Thoracic aorta (tissue), 2 donors: ENCODE measurements around the gene OOSP3. TPM values are rescaled to one million over a fixed set of nuclear protein-coding genes. Genes with fewer than 3 reads are reported as not detected.
"Not testable (repeated sequence)": the region's sequence is repeated elsewhere in the genome, so short reads cannot be mapped to it uniquely, and the experiment has no call there.

Experiments
- ATAC-seq: fragments of 150-250 bp; one replicate; pipeline ENCODE4 v1.8.0; 2017; ENCODE audit warnings: low read depth; ENCODE audit not compliant: insufficient number of reproducible peaks, low FRiP score
- DNase-seq: peaks from one replicate; pipeline ENCODE4 v3.0.0-alpha.2; 2020; ENCODE audit warnings: low spot score
- H3K27ac ChIP-seq, 2 donors: fragments of 200-600 bp; sonication (generic); 1 replicate in 1 of 2; 2 replicates in 1 of 2; pipeline ENCODE4 v1.5.1; 2016; ENCODE audit warnings: mild to moderate bottlenecking in 2 of 2, moderate library complexity in 2 of 2
- H3K27me3 ChIP-seq: fragments of 200-600 bp; sonication (generic); replicated peaks from 2 replicates; pipeline ENCODE4 v1.6.0; 2016; ENCODE audit warnings: mild to moderate bottlenecking; ENCODE audit not compliant: insufficient read depth
- H3K36me3 ChIP-seq: fragments of 200-600 bp; sonication (generic); one replicate; pipeline ENCODE4 v1.5.1; 2016
- H3K4me1 ChIP-seq, 2 donors: fragments of 200-600 bp; sonication (generic); 1 replicate in 1 of 2; 2 replicates in 1 of 2; pipeline versions ENCODE4 v1.5.1 to v1.6.0; 2016; ENCODE audit warnings: low read depth in 2 of 2, mild to moderate bottlenecking in 1 of 2; ENCODE audit not compliant: control insufficient read depth in 1 of 2
- H3K4me3 ChIP-seq: fragments of 200-600 bp; sonication (generic); 2 replicates; pipeline ENCODE4 v1.5.1; 2016; ENCODE audit warnings: mild to moderate bottlenecking
- H3K9me3 ChIP-seq: fragments of 200-600 bp; sonication (generic); 2 replicates; pipeline ENCODE4 v1.5.1; 2016
- CTCF ChIP-seq: fragments of 200-600 bp; sonication (generic); IDR thresholded peaks from one replicate; pipeline ENCODE4 v1.5.1; 2019; ENCODE audit warnings: antibody characterized with exemption
- total RNA-seq, 2 donors: library from RNA; depleted of rRNA; stranded (reverse); fragments of >200 nt; gene quantifications; one replicate each; pipeline versions ENCODE4 v1.1.0 to v1.2.3, GENCODE V29; 2016

OOSP3 gene
- total RNA-seq, 2 donors from 2014 or later, result not detected

- Histone ChIP-seq H3K27me3 (no peaks in the 10 kb centered on the region), H3K4me1 (no peaks in the 10 kb centered on the region), H3K27ac (no peak overlapping the region), H3K9me3 (no peaks in the 10 kb centered on the region), H3K36me3 (no peaks in the 10 kb centered on the region), H3K4me3 (no peak overlapping the region)
- ATAC-seq (no peak), DNase-seq (no peak)
- no peak for TF ChIP-seq CTCF
These were observed 22.7 kb downstream of the OOSP3 start for GRCh38 chr11:59901306-59901705.

GRCh38 chr11:59903569-59903968 lies 25.0 kb downstream of the OOSP3 start:
- not testable (repeated sequence) for ATAC-seq, H3K27me3 ChIP-seq, H3K4me1 ChIP-seq, H3K27ac ChIP-seq, DNase-seq, H3K4me3 ChIP-seq, H3K9me3 ChIP-seq, H3K36me3 ChIP-seq

- H3K27me3 ChIP-seq, result no peaks in the 10 kb centered on the region
- no peak overlapping the region for H3K27ac ChIP-seq
- no peak for DNase-seq
- no peak overlapping the region for H3K4me3 ChIP-seq
- no peaks in the 10 kb centered on the region for H3K36me3 ChIP-seq
- H3K4me1 ChIP-seq, result no peaks in the 10 kb centered on the region
- TF ChIP-seq CTCF, result no peak
- ATAC-seq, result no peak
- peaks cover 9% of the 10 kb centered on the region for H3K9me3 ChIP-seq
These were observed 39.9 kb downstream of the OOSP3 start for GRCh38 chr11:59918480-59918879.

- ATAC-seq, result no peak
- TF ChIP-seq CTCF, result no peak
- H3K4me1 ChIP-seq, result no peaks in the 10 kb centered on the region
- no peaks in the 10 kb centered on the region for H3K27me3 ChIP-seq
- no peaks in the 10 kb centered on the region for H3K36me3 ChIP-seq
- H3K27ac ChIP-seq, result no peak overlapping the region
- no peak for DNase-seq
- H3K9me3 ChIP-seq, result peaks cover 15% of the 10 kb centered on the region
- H3K4me3 ChIP-seq, result no peak overlapping the region
These were observed 40.5 kb downstream of the OOSP3 start for GRCh38 chr11:59918987-59919589.

- peaks cover 32% of the 10 kb centered on the region for H3K9me3 ChIP-seq
- no peak for DNase-seq
- H3K27me3 ChIP-seq, result no peaks in the 10 kb centered on the region
- no peak for TF ChIP-seq CTCF
- H3K4me1 ChIP-seq, result no peaks in the 10 kb centered on the region
- H3K27ac ChIP-seq, result no peak overlapping the region
- no peak for ATAC-seq
- no peaks in the 10 kb centered on the region for H3K36me3 ChIP-seq
- H3K4me3 ChIP-seq, result no peak overlapping the region
These were observed 45.2 kb downstream of the OOSP3 start for GRCh38 chr11:59923813-59924212.

- TF ChIP-seq CTCF, result no peak
- Histone ChIP-seq H3K36me3 (no peaks in the 10 kb centered on the region), H3K27me3 (no peaks in the 10 kb centered on the region), H3K9me3 (no peaks in the 10 kb centered on the region), H3K4me1 (no peaks in the 10 kb centered on the region), H3K27ac (no peak overlapping the region), H3K4me3 (no peak overlapping the region)
- no peak for ATAC-seq
- DNase-seq, result no peak
These were observed 53.1 kb downstream of the OOSP3 start for GRCh38 chr11:59931688-59932087.
